NCI-H1092 treated with DMSO at 0.1 percent for 48 hours (cell line): ENCODE measurements around the gene NAALADL2.
"Not testable (repeated sequence)": the region's sequence is repeated elsewhere in the genome, so short reads cannot be mapped to it uniquely, and the experiment has no call there.

ENCODE experiments used
- DNase-seq: peaks from one replicate; lab custom pipeline; 2025; lab: John Stamatoyannopoulos, UW

The NAALADL2 gene

DNA sequence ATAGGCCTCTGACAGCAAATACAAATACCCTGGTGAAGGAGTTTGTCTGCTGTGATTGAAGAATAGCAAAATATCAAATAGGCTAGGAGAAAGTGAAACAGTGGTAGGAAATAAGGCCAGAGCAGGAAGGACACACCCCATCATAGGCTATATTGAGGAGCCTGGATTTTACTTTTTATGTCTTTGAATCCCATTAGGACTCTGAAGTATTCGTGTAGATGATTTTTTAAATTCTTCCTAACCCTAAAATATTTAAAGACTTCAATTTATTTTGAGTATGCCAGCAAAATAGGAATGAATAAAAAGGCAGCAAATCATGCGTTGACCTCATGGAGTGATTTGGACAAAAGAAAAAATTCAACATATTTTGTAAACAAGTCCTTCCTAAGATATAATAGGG is 562.8 kb downstream of the NAALADL2 start:
- no peak for DNase-seq

DNA sequence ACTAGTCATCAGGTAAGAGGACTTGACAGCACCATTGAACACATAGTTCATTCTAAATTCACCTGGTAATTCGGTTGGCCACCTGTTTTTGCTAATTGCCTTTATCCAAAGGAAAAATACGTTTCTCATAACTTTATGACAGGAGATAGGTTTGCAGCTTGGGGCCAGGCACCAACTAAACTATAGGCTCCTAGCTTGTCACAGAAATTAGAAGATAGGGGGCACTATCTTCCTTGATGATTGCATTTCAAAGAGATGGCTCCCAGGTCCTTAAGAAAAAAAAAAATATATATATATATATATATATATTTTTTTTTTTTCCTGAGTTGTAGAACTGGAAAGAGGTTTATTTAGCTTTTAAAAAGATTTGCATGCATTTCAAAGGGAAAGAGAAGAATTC is 563.6 kb downstream of the NAALADL2 start:
- no peak for DNase-seq

- DNase-seq = not testable (repeated sequence)
These were observed 564.7 kb downstream of the NAALADL2 start for GRCh38 chr3:175423848-175424247.

- DNase-seq = no peak
These were observed 567.7 kb downstream of the NAALADL2 start for GRCh38 chr3:175426805-175427204.

- no peak for DNase-seq
These were observed 569.3 kb downstream of the NAALADL2 start for GRCh38 chr3:175428466-175428865.

DNA sequence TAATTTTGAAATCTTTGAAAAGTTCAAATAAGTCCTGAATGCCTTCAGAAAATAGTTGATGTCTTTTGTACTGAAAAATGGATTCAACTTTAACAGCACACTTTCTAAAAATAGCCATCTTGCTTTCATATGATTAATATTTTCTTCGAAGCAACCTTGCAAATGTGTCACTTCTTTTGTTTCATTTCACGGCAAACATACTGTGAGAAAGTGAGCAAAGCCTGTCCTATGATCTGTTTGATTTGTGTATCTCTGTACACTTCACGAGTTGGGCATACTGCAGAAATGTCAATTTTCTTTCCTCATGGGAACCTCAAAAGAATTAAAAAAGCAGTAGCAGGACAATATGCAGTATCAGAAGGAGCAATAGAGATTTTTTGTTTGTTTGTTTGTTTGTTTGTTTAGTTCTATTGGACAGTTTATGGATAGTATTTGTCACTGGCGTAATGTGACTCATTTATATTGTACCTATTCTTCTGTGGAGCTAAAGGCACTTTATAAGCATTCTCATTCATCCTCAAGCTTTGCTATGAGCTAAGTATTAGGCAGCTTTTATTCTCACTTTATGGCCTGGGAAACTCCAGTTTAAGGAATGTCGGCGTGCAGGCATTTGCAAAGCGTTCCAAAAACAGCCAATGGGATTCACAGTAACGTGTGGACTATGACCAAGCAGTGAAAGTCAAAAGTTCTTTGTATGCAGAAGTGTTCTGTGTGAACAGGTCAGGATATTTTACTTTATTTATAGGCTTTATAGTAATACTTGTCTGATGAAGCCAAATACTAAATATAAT is 572.0 kb downstream of the NAALADL2 start:
- DNase-seq = no peak

GRCh38 chr3:175432376-175433025 is 573.4 kb downstream of the NAALADL2 start:
- DNase-seq = no peak

GRCh38 chr3:175433026-175433674 is 574.0 kb downstream of the NAALADL2 start:
- DNase-seq = no peak

DNA sequence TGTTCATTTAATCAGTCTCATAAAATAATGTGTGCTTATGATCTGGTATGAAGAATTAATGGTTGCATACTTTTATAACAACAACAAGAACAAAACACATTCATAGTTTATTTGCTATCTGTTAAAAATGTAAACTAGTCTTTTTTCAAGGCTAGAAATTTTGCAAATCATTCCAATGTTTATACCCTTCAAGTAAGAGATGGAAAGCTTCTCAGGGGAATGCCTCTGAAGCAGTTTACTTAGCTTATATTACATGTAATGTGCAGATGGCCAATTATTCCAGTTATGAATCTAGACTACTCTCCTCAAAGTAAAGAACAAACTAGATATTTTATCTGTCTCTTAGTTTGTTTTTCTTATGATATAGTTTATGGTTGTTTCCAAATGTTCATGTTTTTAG is 575.4 kb downstream of the NAALADL2 start:
- no peak for DNase-seq

GRCh38 chr3:175443682-175444081 is 584.5 kb downstream of the NAALADL2 start:
- no peak for DNase-seq

DNA sequence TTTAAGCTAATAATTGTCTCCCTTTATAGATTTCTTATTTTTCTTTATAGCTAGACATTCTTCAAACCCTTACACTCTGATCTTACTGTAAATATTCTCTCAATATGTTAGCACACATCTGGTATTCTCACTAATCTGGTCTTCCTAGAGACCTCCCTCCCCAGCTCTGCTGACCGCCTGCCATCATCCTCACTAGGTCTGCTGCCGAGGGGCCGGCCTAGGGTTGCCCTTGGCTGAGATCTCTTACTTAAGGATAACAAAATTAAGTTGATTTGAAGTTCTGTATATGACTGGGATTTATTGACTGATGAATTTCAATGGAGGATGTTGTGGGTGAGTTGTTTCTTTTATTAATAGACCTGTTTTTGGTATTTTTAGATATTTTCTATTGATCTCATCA is 586.6 kb downstream of the NAALADL2 start:
- no peak for DNase-seq

GRCh38 chr3:175447521-175447920 is 588.4 kb downstream of the NAALADL2 start:
- DNase-seq = no peak

DNA sequence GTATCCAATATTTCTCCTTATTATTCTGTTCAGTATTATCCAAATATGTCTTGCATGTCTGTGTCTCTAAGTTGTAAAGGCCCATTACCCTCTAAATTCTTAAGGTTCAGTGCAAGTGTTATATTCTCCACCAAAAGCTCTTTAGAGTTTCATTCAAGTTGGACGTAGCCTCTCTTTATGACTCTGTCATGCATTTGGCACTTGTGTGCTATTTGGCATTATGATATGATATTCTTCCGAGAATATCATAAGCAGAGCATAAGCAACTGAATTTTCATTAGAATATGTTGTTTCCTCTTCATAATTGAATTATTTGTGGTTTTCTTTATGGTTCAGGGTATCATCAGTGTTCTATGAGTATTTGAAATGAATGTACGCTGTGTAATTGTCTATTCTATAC is 594.2 kb downstream of the NAALADL2 start:
- DNase-seq = no peak

- no peak for DNase-seq
These were observed 597.3 kb downstream of the NAALADL2 start for GRCh38 chr3:175456466-175456865.

- no peak for DNase-seq
These were observed 598.2 kb downstream of the NAALADL2 start for GRCh38 chr3:175457301-175457700.

DNA sequence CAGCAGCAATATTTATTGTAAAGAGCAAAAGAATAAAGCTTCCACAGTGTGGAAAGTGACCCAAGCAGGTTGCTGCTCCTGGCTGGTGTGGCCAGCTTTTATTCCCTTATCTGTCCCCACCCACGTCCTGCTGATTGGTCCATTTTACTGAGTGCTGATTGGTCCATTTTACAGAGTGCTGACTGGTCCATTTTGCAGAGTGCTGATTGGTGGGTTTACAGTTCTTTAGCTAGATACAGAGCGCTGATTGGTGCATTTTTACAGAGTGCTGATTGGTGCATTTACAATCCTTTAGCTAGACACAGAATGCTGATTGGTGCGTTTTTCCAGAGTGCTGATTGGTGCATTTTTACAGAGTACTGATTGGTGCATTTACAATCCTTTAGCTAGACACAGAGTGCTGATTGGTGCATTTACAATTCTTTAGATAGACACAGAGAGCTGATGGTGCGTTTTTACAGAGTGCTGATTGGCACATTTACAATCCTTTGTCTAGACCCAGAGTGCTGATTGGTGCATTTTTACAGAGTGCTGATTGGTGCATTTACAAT is 601.8 kb downstream of the NAALADL2 start:
- not testable (repeated sequence) for DNase-seq

GRCh38 chr3:175464362-175464761 is 605.2 kb downstream of the NAALADL2 start:
- no peak for DNase-seq

- no peak for DNase-seq
These were observed 610.0 kb downstream of the NAALADL2 start for GRCh38 chr3:175469124-175469523.

- DNase-seq = no peak
These were observed 616.6 kb downstream of the NAALADL2 start for GRCh38 chr3:175475765-175476164.

- no peak for DNase-seq
These were observed 617.4 kb downstream of the NAALADL2 start for GRCh38 chr3:175476489-175476888.

GRCh38 chr3:175477651-175478224 is 618.6 kb downstream of the NAALADL2 start:
- DNase-seq = no peak

DNA sequence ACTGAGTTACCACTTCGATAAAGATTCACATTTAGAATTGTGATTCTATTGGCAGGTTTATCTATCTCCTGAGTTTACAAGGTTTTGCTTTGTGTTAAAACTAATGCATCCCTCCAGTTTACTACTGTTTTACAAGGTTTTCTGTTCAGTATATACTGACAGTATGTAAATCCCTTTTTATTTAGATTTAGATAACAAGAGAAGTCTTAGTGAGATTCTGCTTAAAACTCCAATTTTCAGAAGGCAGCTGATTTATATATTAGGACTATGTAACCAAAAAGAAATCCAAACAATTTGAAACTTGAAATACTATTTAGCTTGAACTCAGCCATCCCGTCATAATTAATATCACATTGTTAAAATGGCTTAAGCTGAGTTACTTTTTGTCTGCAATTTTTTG is 619.2 kb downstream of the NAALADL2 start:
- no peak for DNase-seq
